GM19455 (cell line): ENCODE measurements around the gene CCL24.
"Not testable (repeated sequence)": the region's sequence is repeated elsewhere in the genome, so short reads cannot be mapped to it uniquely, and the experiment has no call there.

Experiments used
- ATAC-seq: cut with Tn5 transposase; IDR thresholded peaks from one replicate; pipeline ENCODE4 v1.9.1; 2021; ENCODE audit not compliant: unreplicated experiment

The CCL24 gene

DNA sequence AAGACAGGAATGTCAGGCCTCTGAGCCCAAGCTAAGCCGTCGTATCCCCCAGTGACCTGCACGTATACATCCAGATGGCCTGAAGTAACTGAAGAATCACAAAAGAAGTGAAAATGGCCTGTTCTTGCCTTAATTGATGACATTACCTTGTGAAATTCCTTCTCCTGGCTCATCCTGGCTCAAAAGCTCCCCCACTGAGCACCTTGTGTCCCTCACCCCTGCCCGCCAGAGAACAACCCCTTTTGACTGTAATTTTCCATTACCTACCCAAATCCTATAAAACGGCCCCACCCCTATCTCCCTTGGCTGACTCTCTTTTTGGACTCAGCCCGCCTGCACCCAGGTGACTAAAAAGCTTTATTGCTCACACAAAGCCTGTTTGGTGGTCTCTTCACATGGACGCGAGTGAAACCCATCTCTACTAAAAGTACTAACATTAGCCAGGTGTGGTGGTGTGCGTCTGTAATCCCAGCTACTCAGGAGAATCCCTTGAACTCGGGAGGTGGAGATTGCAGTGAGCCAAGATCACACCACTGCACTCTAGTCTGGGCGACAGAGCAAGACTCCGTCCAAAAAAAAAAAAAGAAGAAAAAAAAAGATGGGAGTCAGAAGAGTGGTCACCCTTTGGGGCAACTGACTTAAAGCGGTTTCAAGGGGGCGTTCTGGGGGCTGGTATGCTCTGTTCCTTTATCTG is 25.3 kb downstream of the CCL24 start:
- ATAC-seq: not testable (repeated sequence)

- ATAC-seq: not testable (repeated sequence)
Measured at GRCh38 chr7:75783058-75783457, 30.5 kb downstream of the CCL24 start.

DNA sequence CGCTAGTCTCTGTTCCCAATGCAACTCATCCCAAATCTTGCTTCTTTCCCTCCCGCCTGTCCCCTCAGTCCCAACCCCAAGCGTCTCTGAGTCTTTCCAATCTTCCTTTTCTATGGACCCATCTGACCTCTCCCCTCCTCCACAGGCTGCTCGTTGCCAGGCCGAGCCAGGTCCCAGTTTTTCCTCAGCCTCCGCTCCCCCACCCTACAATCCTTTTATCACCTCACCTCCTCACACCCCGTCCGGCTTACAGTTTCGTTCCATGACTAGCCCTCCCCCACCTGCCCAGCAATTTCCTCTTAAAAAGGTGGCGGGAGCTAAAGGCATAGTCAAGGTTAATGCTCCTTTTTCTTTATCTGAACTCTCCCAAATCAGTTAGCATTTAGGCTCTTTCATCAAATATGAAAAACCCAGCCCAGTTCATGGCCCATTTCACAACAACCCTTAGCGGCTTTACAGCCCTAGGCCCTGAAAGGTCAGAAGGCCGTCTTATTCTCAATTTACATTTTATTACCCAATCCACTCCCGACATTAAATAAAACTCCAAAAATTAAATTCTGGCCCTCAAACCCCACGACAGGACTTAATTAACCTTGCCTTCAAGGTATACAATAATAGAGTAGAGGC is 32.8 kb downstream of the CCL24 start:
- ATAC-seq: not testable (repeated sequence)

DNA sequence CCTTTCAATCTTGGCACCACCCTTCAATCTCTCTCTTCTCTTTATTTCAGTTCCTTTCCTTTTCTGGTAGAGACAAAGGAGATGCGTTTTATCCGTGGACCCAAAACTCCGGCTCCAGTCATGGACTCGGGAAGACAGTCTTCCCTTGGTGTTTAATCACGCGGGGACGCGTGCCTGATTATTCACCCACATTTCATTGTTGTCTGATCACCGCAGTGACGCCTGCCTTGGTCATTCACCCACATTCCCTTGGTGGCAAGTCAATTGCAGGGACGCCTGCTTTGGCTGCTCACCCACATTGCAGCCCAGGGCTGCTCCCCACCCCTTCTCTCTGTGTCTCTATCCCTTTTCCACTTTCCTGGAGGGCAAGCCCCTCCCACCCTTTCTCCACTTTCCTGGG is 34.1 kb downstream of the CCL24 start:
- ATAC-seq: not testable (repeated sequence)

DNA sequence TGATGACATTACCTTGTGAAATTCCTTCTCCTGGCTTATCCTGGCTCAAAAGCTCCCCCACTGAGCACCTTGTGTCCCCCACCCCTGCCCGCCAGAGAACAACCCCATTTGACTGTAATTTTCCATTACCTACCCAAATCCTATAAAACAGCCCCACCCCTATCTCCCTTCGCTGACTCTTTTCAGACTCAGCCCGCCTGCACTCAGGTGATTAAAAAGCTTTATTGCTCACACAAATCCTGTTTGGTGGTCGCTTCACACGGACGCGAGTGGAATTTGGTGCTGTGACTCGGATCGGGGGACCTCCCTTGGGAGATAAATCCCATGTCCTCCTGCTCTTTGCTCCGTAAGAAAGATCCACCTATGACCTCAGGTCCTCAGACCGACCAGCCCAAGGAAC is 34.6 kb downstream of the CCL24 start:
- not testable (repeated sequence) for ATAC-seq

DNA sequence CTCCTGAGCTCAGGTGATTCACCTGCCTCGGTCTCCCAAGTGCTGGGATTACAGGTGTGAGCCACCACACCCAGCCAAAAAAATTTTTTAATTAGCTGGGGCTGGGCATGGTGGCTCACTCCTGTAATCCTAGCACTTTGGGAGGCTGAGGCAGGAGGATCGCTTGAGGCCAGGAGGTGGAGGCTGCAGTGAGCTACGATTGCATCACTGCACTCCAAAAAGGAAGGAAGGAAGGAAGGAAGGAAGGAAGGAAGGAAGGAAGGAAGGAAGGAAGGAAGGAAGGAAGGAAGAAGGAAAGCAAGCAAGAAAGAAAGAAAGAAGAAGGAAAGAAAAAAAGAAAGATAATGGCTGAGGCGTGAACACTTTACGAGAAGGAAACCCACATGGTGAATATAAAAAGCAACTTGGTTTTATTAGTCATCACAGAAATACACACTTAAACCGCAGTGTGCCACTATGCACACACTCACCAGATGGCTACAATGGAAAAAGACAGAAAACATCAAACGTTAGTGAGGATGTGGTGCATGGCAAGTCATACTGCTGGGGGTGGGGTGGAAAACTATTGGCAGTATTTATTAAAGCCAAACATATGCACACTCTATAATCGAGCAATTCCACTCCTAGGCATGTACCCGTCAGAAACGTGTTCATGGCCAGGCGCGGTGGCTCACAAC is 37.2 kb downstream of the CCL24 start:
- no peak for ATAC-seq

- ATAC-seq: not testable (repeated sequence)
Measured at GRCh38 chr7:75773958-75774357, 39.6 kb downstream of the CCL24 start.

DNA sequence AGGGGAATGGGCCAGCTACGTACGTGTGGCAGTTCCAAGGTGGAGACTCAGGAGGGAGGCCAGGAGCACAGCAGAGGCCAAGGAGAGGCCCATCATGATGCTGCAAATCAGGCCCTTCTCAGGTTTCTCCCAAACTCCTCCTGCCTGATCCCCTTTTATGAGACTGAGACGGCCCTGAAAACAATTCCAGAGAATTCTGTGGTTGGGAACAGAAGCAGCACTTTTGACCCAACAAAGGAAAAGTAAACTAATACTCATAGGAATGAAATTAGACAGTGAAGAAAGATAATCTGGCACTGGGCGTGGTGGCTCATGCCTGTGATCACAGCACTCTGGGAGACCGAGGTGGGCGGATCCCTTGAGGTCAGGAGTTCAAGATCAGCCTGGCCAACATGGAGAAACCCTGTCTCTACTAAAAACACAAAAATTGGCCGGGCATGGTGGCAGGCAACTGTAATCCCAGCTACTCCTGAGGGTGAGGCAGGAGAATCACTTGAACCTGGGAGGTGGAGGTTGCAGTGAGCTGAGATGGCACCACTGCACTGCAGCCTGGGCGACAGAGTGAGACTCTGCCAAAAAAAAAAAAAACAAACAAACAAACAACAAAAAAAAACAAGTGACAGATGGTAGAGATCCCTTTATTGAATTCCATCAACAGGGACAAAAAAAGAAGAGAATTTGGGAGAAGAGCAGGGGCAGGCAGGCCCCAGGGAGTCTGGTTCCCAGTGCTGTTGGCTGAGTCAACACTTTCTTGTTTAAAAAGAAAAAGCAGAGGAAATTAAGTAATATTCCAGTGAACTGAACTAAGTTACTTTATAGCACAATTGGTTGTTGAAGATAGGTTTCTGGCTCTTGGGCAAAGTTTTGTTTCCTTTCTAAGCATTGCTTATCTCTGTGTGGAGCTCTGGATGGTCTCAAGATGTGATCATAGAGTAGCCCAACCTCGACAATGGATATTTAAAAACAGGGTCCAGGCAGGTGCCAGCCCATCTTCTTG is 41.2 kb downstream of the CCL24 start, which contains the start of gene CCL26:
Gene CCL26, minus strand, starts transcription at position 131 of the 997 bp plus-strand sequence. Its CDS starts 35 bp downstream, at position 96.
- no peak for ATAC-seq

GRCh38 chr7:75771224-75771623 is 42.4 kb downstream of the CCL24 start:
- no peak for ATAC-seq

DNA sequence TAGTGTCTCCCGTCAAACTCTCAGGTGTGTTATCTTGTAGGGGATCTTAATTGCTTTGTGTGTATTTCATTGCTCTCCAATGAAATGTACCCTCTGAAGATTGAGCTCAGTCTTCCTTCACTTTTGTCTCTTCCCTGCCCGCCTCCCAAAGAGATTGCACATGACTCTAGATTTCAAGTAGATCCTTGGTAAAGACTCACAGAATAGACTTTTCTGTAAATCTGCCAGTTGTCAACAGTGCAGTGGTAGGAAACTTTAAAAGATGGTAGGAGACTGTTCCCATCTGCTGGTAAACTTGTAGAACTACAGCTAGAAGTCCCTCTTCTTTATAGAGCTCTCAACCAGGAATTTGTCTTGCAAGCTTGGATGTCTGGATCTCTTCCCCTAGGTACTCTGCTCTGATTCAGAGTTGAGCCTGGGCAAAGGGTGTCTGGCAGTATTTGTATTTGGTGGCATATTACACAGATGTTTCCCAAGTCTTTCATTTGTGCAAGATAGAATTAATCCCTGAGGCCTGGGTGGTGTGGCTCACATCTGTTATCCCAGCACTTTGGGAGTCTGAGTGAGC is 51.2 kb downstream of the CCL24 start:
- ATAC-seq: no peak

DNA sequence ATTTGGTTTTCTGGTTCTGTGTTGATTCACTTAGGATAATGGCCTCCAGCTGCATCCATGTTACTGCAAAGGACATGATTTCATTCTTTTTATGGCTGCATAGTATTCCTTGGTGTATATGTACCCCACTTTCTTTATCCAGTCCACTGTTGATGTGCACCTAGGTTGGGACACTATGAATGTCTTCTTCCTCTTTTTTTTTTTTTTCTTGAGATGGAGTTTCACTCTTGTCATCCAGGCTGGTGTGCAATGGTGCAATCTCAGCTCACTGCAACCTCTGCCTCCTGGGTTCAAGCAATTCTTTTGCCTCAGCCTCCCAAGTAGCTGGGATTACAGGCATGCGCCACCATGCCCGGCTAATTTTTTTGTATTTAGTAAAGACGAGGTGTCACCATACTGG is 51.8 kb downstream of the CCL24 start:
- not testable (repeated sequence) for ATAC-seq
